NOMO-1 (cell line): ENCODE results near the gene BPIFA3.
A peak's percentile ranks its signal among the peaks of the same experiment; 100 is the strongest.

ENCODE experiments used
- DNase-seq, 2 experiments: peaks; one replicate each; lab custom pipeline; 2025; ENCODE audit not compliant: unreplicated experiment in 2 of 2; lab: John Stamatoyannopoulos, UW

BPIFA3 gene

GRCh38 chr20:33259371-33259770 lies 42.2 kb downstream of the BPIFA3 start:
- no peak for DNase-seq

- DNase-seq = peak in 1 of 2 experiments; percentile 14
Measured at GRCh38 chr20:33261465-33261864, 44.3 kb downstream of the BPIFA3 start.

DNA sequence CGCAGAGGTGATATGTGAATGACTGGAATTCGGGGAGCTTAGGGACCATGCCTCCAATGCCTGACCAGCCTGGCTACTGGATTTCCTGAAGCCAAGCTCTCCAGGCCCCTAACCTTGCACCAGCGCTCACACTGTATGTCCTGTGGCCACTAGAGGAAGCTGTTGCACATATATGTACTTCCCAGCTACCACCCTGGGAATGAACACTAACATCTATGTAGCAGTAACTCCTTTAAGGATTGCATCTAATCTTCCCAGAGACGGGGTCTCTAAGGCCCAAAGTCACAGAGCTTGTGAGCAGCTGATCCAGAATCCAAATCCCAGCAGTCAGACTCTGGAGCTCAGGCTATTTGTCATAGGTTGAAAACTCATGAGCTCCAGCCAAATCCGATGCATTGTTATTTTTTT lies 45.5 kb downstream of the BPIFA3 start:
- DNase-seq = peak; percentile 62 to 71

DNA sequence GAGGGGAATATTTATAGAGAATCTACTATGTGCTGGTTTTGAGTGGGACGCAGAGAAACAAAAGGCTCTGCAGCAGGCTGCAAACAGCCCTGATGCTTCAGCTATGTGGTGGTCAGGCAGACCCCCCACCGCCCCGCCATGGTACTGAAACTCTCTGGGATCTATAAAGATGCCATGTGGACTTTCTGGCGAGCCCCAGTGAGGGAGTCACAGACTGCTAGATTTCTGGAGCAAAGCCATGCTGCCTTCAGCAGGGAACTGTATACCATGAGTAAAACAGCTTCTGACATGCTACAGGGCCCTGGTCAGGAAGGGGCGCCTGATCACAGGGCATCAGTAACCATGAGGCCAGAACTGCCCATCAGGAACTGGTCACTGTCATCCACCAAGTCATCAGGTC lies 46.6 kb downstream of the BPIFA3 start:
- DNase-seq = no peak

- peak; percentile 27 to 45 for DNase-seq
Measured at GRCh38 chr20:33267701-33268100, 50.5 kb downstream of the BPIFA3 start.

DNA sequence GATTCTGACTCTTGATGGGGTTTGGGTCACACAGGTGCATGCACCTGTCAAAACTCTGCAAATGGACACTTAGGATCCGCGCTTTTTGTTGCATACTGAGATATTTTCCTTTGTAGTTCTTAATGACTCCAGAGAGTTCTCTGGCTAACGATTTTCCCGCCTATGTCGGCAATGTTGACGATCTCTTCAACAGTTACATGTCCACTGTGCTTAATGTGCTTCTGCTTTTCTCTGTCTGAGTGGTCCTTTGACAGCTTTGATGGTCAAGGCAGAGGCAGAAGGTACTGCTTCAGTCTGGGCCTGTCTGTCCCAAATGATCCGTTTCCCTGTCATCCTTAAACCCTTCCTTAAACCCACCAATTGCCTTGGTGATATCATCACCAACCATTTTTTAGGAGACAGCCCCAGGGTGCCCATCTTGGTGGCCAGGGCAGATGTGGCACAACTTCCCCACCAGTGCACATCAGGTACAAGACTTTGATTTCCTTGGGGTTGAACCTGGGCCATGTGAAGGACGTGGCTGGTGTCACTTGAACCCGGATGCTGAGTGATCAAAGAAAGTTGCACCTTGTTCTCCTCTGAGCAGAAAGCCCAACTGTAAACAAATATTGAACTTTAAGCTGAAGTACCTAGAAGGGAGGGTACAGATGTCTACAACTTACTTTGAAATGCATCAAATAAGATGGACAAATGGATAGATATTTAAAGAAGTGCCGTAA lies 55.2 kb downstream of the BPIFA3 start:
- DNase-seq = no peak

- DNase-seq = no peak
Measured at GRCh38 chr20:33273117-33273851, 56.1 kb downstream of the BPIFA3 start.

- DNase-seq = no peak
Measured at GRCh38 chr20:33275215-33275614, 58.1 kb downstream of the BPIFA3 start.

DNA sequence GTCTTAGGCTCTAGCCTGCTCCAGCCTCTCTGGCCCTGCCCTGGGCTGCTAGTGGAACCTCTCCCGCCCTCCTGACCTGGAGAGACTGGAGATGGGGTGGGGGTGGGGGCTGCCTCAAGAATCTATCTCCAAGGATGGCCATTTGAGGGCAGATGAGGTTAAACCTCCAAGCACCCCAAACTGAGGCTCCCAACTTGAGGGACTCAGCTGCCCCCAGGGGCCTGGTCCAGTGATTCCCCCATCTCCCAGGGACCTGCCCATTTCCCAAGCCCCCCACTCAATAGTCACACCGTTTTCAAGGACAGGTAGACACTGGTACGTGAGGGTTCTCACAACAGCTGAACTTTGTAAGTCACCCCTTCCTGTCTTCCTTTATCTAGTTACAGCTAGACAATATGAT lies 58.7 kb downstream of the BPIFA3 start:
- no peak for DNase-seq

- no peak for DNase-seq
Measured at GRCh38 chr20:33276303-33277113, 59.4 kb downstream of the BPIFA3 start.
